ENCODE measurements around the gene FBXL3. TPM values are rescaled to one million over a fixed set of nuclear protein-coding genes. Genes with fewer than 3 reads are reported as not detected.

FBXL3 gene
- total and polyA plus RNA-seq, 2 experiments from 2014 or later = 5.0 to 14.6 TPM

- no peak for TF ChIP-seq STAT1 (IDR thresholded peaks at IDR 0.05; ENCODE audit: unreplicated experiment)
- TF ChIP-seq, protein P1, sequence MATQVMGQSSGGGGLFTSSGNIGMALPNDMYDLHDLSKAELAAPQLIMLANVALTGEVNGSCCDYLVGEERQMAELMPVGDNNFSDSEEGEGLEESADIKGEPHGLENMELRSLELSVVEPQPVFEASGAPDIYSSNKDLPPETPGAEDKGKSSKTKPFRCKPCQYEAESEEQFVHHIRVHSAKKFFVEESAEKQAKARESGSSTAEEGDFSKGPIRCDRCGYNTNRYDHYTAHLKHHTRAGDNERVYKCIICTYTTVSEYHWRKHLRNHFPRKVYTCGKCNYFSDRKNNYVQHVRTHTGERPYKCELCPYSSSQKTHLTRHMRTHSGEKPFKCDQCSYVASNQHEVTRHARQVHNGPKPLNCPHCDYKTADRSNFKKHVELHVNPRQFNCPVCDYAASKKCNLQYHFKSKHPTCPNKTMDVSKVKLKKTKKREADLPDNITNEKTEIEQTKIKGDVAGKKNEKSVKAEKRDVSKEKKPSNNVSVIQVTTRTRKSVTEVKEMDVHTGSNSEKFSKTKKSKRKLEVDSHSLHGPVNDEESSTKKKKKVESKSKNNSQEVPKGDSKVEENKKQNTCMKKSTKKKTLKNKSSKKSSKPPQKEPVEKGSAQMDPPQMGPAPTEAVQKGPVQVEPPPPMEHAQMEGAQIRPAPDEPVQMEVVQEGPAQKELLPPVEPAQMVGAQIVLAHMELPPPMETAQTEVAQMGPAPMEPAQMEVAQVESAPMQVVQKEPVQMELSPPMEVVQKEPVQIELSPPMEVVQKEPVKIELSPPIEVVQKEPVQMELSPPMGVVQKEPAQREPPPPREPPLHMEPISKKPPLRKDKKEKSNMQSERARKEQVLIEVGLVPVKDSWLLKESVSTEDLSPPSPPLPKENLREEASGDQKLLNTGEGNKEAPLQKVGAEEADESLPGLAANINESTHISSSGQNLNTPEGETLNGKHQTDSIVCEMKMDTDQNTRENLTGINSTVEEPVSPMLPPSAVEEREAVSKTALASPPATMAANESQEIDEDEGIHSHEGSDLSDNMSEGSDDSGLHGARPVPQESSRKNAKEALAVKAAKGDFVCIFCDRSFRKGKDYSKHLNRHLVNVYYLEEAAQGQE (IDR thresholded peaks at IDR 0.05; ENCODE audit: unreplicated experiment) = no peak
- no peak for TF ChIP-seq ETS1 (IDR thresholded peaks at IDR 0.05)
- TF ChIP-seq, protein P2, sequence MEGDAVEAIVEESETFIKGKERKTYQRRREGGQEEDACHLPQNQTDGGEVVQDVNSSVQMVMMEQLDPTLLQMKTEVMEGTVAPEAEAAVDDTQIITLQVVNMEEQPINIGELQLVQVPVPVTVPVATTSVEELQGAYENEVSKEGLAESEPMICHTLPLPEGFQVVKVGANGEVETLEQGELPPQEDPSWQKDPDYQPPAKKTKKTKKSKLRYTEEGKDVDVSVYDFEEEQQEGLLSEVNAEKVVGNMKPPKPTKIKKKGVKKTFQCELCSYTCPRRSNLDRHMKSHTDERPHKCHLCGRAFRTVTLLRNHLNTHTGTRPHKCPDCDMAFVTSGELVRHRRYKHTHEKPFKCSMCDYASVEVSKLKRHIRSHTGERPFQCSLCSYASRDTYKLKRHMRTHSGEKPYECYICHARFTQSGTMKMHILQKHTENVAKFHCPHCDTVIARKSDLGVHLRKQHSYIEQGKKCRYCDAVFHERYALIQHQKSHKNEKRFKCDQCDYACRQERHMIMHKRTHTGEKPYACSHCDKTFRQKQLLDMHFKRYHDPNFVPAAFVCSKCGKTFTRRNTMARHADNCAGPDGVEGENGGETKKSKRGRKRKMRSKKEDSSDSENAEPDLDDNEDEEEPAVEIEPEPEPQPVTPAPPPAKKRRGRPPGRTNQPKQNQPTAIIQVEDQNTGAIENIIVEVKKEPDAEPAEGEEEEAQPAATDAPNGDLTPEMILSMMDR (conservative IDR thresholded peaks at IDR 0.05; ENCODE audit: low read depth in 2 of 2) = no peak
- TF ChIP-seq JUNB (IDR thresholded peaks at IDR 0.05; ENCODE audit: unreplicated experiment) = no peak
- no peak for TF ChIP-seq ZNF331 (CRISPR knock-in tag; IDR thresholded peaks at IDR 0.05; ENCODE audit: low read depth)
Observed at GRCh38 chr13:76971851-76972829, 54.8 kb downstream of the FBXL3 start (continued).

- TF ChIP-seq CREB1 (CRISPR knock-in tag; IDR thresholded peaks at IDR 0.05; ENCODE audit: low read depth) (no peak), JUNB (IDR thresholded peaks at IDR 0.05; ENCODE audit: unreplicated experiment) (no peak)
- TF ChIP-seq, protein P1 (IDR thresholded peaks at IDR 0.05; ENCODE audit: unreplicated experiment) = no peak
- Mint-ChIP-seq H3K4me1 (peaks cover 12% of the 10 kb centered on the region; the same call in 1 of the 3 replicates), H3K36me3 (ENCODE audit: low read depth) (no peaks in the 10 kb centered on the region), H3K27ac (no peak overlapping the region), H3K4me3 (no peak overlapping the region), H3K27me3 (ENCODE audit: insufficient read depth, low read depth, poor library complexity) (peaks cover 2% of the 10 kb centered on the region), H3K9me3 (no peaks in the 10 kb centered on the region)
- H3K4me1 ChIP-seq (ENCODE audit: insufficient read depth) = no peaks in the 10 kb centered on the region
- no peaks in the 10 kb centered on the region for H3K36me3 ChIP-seq (ENCODE audit: insufficient read depth)
- H3K27me3 ChIP-seq (ENCODE audit: insufficient read depth) = no peaks in the 10 kb centered on the region
- H2AFZ ChIP-seq = no peak overlapping the region
- H3K4me2 ChIP-seq = no peak overlapping the region
- ATAC-seq (no peak), DNase-seq (ENCODE audit: low spot score) (no peak)
- no peaks in the 10 kb centered on the region for H4K20me1 ChIP-seq (replicated peaks; ENCODE audit: insufficient read depth)
- H3K9me2 ChIP-seq (ENCODE audit: insufficient read depth) = peaks cover 6% of the 10 kb centered on the region; the same call in 1 of the 2 replicates
- no peaks in the 10 kb centered on the region for H3F3A ChIP-seq (replicated peaks; ENCODE audit: low read depth)
- no peak overlapping the region for H3K4me3 ChIP-seq
- no peaks in the 10 kb centered on the region for H3K79me2 ChIP-seq (replicated peaks; ENCODE audit: insufficient read depth)
- H3K27ac ChIP-seq (ENCODE audit: low read depth) = no peak overlapping the region
Observed at GRCh38 chr13:76971215-76971614, 55.7 kb downstream of the FBXL3 start.
